NCI-H187 (cell line): ENCODE measurements around the gene RCOR3.
A peak's percentile ranks its signal among the peaks of the same experiment; 100 is the strongest.
"Not testable (repeated sequence)": the region's sequence is repeated elsewhere in the genome, so short reads cannot be mapped to it uniquely, and the experiment has no call there.

ENCODE experiments used
- DNase-seq, 2 experiments: peaks; one replicate each; lab custom pipeline; 2025; lab: John Stamatoyannopoulos, UW

Gene RCOR3

GRCh38 chr1:211260141-211261107 is 1.3 kb downstream of the RCOR3 start:
- DNase-seq, result peak; percentile 10 to 40

DNA sequence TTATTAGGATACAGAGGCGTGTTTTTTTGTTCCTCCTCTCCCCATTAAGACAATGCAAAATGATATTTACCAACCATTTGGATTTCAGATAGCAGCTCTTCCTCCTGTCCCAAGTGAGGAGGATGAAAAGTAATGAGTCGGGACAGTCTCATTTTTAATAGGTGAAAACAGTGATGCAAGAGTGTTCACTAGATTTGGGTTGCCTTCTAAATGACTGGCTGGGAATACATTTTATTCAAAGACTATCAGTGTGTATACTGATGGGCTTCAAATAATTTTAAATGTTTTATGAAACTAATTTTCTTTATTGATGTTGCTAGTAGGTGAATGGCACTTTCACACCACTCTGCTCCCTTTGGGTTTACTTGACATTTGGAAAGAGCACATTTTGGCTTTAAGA is 2.1 kb downstream of the RCOR3 start:
- DNase-seq, result no peak

GRCh38 chr1:211263022-211263421 is 3.9 kb downstream of the RCOR3 start:
- not testable (repeated sequence) for DNase-seq

- no peak for DNase-seq
These were observed 8.2 kb downstream of the RCOR3 start for GRCh38 chr1:211267204-211267857.

DNA sequence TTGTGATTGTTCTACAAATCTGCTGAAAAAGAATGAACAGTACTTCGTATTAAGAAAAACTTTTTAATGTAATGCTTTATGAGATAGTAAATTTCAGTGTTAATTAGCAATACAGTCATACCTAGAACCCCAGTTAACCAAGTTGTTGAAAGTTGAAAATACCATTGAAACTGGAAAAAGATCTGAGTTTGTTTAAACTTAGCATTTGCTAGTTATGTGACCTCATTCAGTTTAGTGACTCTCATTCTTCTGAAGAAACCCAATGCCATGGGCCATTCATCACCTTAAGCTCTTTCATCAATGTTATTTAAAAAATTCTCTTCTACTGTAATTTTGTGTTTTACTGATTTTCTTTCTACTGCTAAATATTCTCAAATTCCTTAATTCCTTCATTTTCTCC is 20.2 kb downstream of the RCOR3 start:
- no peak for DNase-seq

GRCh38 chr1:211280910-211281309 is 21.7 kb downstream of the RCOR3 start:
- DNase-seq, result no peak

GRCh38 chr1:211281320-211282022 is 22.3 kb downstream of the RCOR3 start:
- DNase-seq, result no peak

DNA sequence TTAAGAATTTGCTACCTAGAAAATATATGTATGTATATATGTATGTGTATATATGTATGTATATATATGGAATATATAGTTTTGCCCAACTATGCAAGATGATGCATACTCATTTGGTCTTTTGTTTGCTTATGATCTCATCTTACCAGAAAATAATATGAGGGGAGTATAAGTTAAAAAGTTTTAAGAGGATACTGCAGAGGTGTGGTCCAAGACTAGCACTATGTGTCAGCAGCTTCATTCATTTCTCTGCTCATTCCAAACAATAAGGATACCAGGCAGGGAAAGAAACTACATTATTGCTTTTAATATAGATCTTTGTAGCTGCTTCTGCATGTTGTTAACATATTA is 22.8 kb downstream of the RCOR3 start:
- no peak for DNase-seq

DNA sequence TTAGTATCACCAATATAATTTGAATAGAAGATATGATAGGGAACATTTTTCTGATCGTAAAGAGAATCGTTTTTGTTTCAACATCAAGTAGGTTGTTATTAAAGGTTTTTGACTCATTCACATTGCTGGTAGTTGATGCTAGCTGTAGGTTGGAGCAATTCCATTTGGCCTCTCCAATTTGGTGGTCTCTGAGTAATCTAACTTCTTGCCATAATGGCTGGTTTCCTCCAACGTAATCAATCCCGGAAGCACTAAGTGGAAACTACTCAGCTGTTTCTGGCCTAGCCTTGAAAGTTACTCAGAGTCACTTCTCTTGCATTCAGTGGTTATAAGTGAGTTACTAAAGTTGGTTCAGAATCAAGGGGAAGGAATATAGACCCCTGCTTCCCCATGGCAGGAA is 26.0 kb downstream of the RCOR3 start:
- no peak for DNase-seq

DNA sequence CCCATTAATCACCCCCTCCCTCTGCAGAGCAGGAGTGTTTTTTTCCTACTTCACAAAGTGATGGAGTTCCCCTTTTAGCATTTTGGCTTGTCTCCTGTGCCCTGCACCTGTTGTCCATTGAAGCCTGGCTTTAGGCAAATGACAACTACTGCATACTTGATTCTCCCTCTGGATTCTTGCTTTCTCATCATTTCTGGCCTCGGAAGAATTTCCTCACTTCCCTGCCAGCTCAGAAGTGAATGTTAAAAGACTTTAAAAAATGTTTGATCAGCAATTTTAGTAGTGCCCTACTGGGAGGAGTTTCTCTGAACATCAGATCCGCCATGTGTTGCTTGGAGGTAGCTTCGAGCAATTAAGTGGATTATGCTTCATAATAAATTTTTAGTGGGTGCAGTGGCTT is 28.1 kb downstream of the RCOR3 start:
- no peak for DNase-seq

- DNase-seq, result no peak
These were observed 33.2 kb downstream of the RCOR3 start for GRCh38 chr1:211292411-211292810.

DNA sequence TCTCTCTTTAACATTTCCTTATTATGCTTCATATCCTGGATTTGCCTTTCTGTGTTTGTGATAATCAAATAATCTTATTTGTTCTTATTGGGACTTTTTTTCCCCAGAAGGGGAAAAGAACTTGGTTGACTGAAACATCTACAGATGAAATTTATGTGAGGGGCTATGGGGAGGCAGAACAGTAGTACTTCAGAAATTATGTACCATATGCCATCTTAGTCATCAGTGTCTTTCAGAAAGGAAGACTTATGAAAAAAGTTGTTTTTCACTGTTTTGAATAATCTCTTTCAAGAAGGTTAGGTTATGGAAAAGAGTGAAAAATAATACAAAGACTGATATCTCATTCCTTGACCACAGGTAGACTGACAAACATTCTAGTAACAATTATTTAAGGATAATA is 37.2 kb downstream of the RCOR3 start:
- DNase-seq, result no peak

DNA sequence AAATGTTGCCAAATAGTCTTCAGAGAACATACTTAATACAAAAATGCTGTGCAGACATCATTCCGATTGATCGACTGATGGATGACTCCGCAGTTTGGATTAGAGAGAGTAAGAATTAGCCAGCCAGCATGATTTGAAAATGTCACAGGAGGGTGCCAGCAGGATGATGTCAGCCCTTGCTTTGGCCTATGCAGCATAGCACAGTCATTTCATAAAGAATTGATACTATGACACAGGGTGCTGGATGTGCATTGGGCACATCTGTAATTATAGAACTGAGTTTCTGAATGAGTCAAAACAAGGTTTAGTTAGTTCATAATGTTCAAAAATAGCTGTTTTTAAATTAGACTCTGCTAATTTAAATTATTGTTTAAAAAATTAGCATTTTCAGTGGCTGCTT is 45.9 kb downstream of the RCOR3 start:
- DNase-seq, result no peak

DNA sequence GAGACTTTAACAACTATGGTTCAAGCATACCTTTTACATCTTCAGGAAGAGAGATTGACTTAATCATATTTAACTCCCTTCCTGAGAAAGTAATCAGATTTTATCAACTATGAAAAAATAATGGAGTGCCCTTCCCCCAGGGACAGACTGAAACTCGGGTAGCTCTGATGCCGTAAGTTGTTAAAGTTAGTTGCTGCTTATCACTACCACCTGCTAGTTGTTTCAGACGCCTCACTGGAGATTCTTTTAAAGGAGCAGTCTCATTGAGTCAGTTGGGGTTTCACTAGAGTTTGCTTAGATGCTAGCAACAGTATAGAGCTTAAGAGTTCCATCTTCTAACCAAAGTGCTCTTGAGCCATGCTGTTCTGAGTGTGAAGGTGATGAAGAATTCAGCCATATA is 50.5 kb downstream of the RCOR3 start:
- no peak for DNase-seq

- DNase-seq, result no peak
These were observed 54.2 kb downstream of the RCOR3 start for GRCh38 chr1:211313392-211313791.

DNA sequence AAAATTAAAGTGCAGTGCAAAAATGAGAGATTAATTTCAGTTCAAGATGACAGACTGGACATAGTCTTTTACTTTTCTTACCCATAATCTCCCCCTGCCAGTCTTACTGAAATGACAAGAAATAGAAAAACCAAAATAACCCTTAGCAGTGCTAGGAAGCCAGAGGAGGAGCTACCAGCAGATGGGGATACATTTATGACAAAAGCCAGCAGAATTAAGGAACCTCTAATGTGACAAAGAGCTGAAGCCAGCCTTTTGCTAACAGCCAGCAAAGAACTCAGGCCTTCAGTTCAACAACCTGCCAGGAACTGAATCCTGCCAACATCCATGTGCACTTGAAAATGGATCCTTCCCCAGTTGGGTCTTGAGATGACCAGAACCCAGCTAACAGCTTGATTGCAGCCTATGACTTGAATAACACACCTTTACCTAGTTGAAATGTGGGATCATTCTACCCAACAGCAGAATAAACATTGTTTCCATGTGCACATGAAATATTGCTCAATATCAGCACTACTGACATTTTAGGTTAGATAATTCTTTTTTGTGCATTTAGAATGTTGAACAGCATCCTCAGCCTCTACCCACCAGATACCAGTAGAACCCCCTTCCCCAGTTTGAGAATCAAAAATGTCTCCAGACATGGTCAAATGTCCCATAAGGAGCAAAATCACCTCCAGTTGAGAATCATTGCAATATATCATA is 59.6 kb downstream of the RCOR3 start:
- no peak for DNase-seq

GRCh38 chr1:211319892-211320291 is 60.7 kb downstream of the RCOR3 start:
- no peak for DNase-seq

DNA sequence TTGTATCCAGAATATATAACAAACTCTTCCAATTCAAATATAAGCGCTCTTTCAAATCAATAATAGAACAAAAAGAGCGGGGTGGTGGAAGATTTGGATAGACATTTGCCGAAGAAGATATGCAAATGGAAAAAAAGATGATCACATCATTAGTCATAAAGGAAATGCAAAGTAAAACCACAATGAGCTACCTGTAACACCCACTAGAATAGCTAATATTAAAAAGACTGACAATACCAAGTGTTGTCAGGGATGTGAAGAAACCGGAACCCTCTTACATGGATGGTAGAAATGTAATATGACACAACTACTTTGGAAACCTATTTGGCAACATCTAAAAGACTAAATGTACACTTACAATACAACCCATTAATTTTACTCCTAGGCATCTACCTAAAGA is 61.8 kb downstream of the RCOR3 start:
- no peak for DNase-seq

DNA sequence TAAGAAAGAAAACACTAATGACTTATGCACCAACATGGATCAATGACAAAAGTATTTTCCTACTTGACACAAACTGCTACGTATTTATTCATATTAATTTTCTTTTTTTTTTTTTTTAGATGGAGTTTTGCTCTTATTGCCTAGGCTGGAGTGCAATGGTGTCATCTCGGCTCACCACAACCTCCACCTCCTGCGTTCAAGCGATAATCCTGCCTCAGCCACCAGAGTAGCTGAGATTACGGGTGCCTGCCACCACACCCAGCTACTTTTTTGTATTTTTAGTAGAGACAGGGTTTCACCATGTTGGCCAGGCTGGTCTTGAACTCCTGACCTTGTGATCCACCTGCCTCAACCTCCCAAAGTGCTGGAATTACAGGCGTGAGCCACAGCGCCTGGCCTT is 62.5 kb downstream of the RCOR3 start:
- DNase-seq, result not testable (repeated sequence)

GRCh38 chr1:211323156-211324063 is 64.2 kb downstream of the RCOR3 start:
- DNase-seq, result peak in 1 of 2 experiments; percentile 5
